ENCODE measurements around the gene COA7. TPM values are rescaled to one million over a fixed set of nuclear protein-coding genes. Genes with fewer than 3 reads are reported as not detected.
"Not testable (repeated sequence)": the region's sequence is repeated elsewhere in the genome, so short reads cannot be mapped to it uniquely, and the experiment has no call there.

COA7 gene
- total RNA-seq, 1 donor from 2014 or later, result 16.5 TPM

DNA sequence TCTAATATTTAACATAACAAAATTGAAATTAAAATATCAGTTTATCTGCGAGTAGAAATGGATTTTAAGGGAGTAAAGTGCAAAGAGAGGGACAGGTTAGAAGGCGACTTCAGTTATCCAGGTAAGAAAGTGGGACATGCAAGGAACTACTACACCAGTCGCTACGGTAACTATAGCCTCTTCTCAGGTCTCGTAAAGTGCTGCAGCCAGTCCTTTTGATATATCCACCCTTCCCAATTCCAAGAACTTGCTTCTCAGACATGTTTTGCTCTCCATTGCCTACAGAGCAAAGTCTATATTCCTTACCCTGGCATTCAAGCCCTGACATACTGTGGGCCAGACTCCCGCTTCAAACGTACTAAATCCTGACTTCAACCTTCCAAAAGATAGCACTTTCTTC lies 2.5 kb downstream of the COA7 start:
- Mint-ChIP-seq H3K36me3 (ENCODE audit: insufficient read depth) (peaks cover 14% of the 10 kb centered on the region), H3K27ac (no peak overlapping the region), H3K9me3 (ENCODE audit: low read depth) (no peaks in the 10 kb centered on the region), H3K27me3 (no peaks in the 10 kb centered on the region), H3K4me1 (ENCODE audit: low read depth) (no peaks in the 10 kb centered on the region), H3K4me3 (ENCODE audit: low read depth) (peak overlapping the region; percentile 2)
- TF ChIP-seq, protein P1, sequence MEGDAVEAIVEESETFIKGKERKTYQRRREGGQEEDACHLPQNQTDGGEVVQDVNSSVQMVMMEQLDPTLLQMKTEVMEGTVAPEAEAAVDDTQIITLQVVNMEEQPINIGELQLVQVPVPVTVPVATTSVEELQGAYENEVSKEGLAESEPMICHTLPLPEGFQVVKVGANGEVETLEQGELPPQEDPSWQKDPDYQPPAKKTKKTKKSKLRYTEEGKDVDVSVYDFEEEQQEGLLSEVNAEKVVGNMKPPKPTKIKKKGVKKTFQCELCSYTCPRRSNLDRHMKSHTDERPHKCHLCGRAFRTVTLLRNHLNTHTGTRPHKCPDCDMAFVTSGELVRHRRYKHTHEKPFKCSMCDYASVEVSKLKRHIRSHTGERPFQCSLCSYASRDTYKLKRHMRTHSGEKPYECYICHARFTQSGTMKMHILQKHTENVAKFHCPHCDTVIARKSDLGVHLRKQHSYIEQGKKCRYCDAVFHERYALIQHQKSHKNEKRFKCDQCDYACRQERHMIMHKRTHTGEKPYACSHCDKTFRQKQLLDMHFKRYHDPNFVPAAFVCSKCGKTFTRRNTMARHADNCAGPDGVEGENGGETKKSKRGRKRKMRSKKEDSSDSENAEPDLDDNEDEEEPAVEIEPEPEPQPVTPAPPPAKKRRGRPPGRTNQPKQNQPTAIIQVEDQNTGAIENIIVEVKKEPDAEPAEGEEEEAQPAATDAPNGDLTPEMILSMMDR (IDR thresholded peaks at IDR 0.05; ENCODE audit: unreplicated experiment), result no peak
- DNase-seq (ENCODE audit: low spot score, unreplicated experiment), result no peak

DNA sequence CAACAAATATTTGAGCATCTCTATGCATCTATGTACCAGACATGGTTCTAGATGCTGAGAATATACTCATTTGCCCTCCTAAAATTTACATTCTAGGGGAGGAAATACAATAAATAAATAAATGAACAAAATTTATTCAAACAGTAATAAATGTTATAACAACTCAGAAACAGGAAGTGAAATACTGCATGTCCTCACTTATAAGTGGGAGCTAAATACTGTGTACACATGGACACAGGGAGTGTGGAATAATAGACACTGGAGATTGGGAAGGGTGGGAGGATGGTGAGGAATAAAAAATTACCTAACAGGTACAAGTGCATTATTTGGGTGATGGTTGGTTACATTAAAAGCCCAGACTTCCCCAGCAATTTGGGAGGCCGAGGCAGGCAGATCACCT lies 4.3 kb downstream of the COA7 start:
- H3K36me3 Mint-ChIP-seq (ENCODE audit: insufficient read depth), result peaks cover 14% of the 10 kb centered on the region

DNA sequence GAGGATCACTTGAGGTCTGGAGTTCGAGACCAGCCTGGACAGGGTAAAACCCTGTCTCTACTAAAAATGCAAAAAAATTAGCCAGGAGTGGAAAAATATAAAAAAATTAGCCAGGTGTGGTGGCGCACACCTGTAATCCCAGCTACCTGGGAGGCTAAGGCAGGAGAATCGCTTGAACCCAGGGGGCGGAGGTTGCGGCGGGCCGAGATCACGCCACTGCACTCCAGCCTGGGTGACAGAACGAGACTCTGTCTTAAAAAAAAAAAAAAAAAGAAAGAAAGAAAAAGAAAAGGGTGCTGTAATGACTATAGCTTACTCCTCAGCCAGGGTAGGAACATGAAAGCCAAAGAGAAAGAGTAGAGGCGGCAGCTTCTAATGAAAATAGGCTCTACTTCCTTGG lies 4.8 kb downstream of the COA7 start:
- DNase-seq (ENCODE audit: low spot score, unreplicated experiment); H3K27me3 Mint-ChIP-seq; H3K4me3 Mint-ChIP-seq (ENCODE audit: low read depth); H3K27ac Mint-ChIP-seq; H3K9me3 Mint-ChIP-seq (ENCODE audit: low read depth); H3K4me1 Mint-ChIP-seq (ENCODE audit: low read depth): not testable (repeated sequence)
- peaks cover 14% of the 10 kb centered on the region for H3K36me3 Mint-ChIP-seq (ENCODE audit: insufficient read depth)

More for the DNA sequence above, 4.3 kb downstream of the COA7 start:
- TF ChIP-seq, protein P1 (IDR thresholded peaks at IDR 0.05; ENCODE audit: unreplicated experiment), result no peak
- Mint-ChIP-seq H3K27me3 (no peaks in the 10 kb centered on the region), H3K4me1 (ENCODE audit: low read depth) (no peaks in the 10 kb centered on the region), H3K27ac (no peak overlapping the region), H3K9me3 (ENCODE audit: low read depth) (no peaks in the 10 kb centered on the region), H3K4me3 (ENCODE audit: low read depth) (no peak overlapping the region)
- DNase-seq (ENCODE audit: low spot score, unreplicated experiment), result no peak

DNA sequence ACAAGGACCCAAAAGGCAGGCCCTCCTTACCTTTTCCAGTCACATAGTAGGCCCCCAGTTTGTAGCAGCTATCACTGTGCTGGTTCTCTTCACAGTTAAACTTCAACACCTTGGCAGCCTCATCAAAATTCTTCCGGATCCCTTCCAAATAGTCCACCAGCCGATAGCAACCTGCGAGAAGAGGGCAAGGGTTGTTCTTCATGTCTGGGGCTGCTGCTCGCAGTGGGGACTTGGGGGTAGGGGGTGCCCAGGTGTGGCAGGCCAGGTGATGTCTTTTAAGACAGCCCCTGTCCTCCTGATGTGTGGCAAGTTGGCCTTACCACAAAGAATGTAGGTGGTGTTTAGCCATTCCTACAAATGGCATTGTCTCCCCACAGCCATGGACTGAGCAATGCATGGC lies 5.5 kb downstream of the COA7 start:
- TF ChIP-seq, protein P1 (IDR thresholded peaks at IDR 0.05; ENCODE audit: unreplicated experiment), result no peak
- DNase-seq (ENCODE audit: low spot score, unreplicated experiment), result no peak
- no peaks in the 10 kb centered on the region for H3K9me3 Mint-ChIP-seq (ENCODE audit: low read depth)
- H3K27me3 Mint-ChIP-seq, result no peaks in the 10 kb centered on the region
- no peak overlapping the region for H3K4me3 Mint-ChIP-seq (ENCODE audit: low read depth)
- H3K36me3 Mint-ChIP-seq (ENCODE audit: insufficient read depth), result peaks cover 14% of the 10 kb centered on the region
- H3K27ac Mint-ChIP-seq, result no peak overlapping the region
- no peaks in the 10 kb centered on the region for H3K4me1 Mint-ChIP-seq (ENCODE audit: low read depth)

DNA sequence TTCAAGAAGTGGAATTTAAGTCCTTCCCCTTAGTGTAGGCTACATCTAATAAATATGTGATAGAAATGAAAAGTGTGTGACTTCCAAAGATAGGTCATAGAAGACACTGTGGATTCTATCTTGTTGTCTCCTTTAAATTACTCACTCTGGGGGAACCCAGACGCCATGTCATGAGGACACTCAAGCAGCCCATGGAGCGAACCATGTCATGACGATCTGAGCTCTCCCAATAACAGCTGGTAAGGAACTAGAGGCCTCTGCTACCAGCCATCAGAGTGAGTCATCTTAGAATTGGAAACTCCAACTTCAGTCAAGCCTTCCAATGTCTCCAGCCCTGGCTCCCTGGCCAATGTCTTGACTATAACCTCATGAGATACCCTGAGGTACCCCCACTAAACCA lies 6.3 kb downstream of the COA7 start:
- no peak overlapping the region for H3K4me3 Mint-ChIP-seq (ENCODE audit: low read depth)
- H3K27ac Mint-ChIP-seq, result no peak overlapping the region
- H3K9me3 Mint-ChIP-seq (ENCODE audit: low read depth), result no peaks in the 10 kb centered on the region
- TF ChIP-seq, protein P1 (IDR thresholded peaks at IDR 0.05; ENCODE audit: unreplicated experiment), result no peak
- H3K4me1 Mint-ChIP-seq (ENCODE audit: low read depth), result no peaks in the 10 kb centered on the region
- no peaks in the 10 kb centered on the region for H3K27me3 Mint-ChIP-seq
- no peak for DNase-seq (ENCODE audit: low spot score, unreplicated experiment)
- peaks cover 17% of the 10 kb centered on the region for H3K36me3 Mint-ChIP-seq (ENCODE audit: insufficient read depth)

DNA sequence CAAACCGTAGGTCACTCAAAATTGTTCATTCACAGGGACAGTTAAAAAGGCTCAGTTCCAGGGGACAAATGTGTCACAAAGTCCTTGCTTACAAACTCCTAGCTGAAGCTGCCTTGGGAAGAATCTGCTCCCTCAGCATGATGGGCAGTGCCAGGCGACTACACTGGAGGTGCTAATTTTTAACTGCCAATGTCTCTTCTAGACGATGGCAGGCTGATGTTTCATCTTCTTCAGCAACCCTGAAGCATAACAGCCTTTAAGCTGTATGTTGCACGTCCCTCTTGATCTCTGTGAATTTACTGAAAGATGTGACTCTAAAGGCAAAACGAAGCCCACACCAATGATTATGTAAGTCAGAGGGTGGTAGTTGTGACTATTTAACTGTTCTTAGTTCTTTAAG lies 11.3 kb downstream of the COA7 start:
- TF ChIP-seq, protein P1 (IDR thresholded peaks at IDR 0.05; ENCODE audit: unreplicated experiment), result no peak
- no peak overlapping the region for H3K4me3 Mint-ChIP-seq (ENCODE audit: low read depth)
- H3K4me1 Mint-ChIP-seq (ENCODE audit: low read depth), result peaks cover 1% of the 10 kb centered on the region
- no peak overlapping the region for H3K27ac Mint-ChIP-seq
- no peaks in the 10 kb centered on the region for H3K9me3 Mint-ChIP-seq (ENCODE audit: low read depth)
- peaks cover 11% of the 10 kb centered on the region for H3K36me3 Mint-ChIP-seq (ENCODE audit: insufficient read depth)
- no peak for DNase-seq (ENCODE audit: low spot score, unreplicated experiment)
- no peaks in the 10 kb centered on the region for H3K27me3 Mint-ChIP-seq
